ENCODE data around the gene TTC24. TPM values are rescaled to one million over a fixed set of nuclear protein-coding genes. Genes with fewer than 3 reads are reported as not detected.

Gene TTC24
- total and polyA plus RNA-seq, 10 of the 15 experiments (the other 5 are each of a cell fraction or from before 2014, with no cell fraction given): 0.05 to 6.4 (median 2.9) TPM; not detected in 1

- CTCF ChIA-PET: interaction anchor here (0.7 kb wide), 1 partner anchor 47 kb away, joined by 3 read pairs; no protein-coding TSS in a partner anchor
- BruUV-seq (replicated peaks): no TSS peak
- Histone ChIP-seq H3K79me2 (ENCODE audit: control insufficient read depth, insufficient read depth, low read length) (no peaks in the 10 kb centered on the region), H3K36me3 (ENCODE audit: control insufficient read depth in 2 of 2, insufficient read depth in 2 of 2, low read length in 1 of 2) (peaks cover 0 to 2% of the 10 kb centered on the region in 2 experiments; a peak in 3 of 4 replicates), H3K4me2 (ENCODE audit: control insufficient read depth, insufficient read depth) (no peak overlapping the region), H3K9me3 (replicated peaks; ENCODE audit: control insufficient read depth, insufficient read depth, low read length) (no peaks in the 10 kb centered on the region), H3K27me3 (replicated peaks in 1 of 2; ENCODE audit: control insufficient read depth in 2 of 2, insufficient read depth in 2 of 2, low read length in 1 of 2) (no peaks in the 10 kb centered on the region), H2AFZ (ENCODE audit: control insufficient read depth, low read depth, low read length) (no peak overlapping the region), H3K4me3 (no peak overlapping the region), H3K4me1 (ENCODE audit: control insufficient read depth, insufficient read depth, low read length) (no peaks in the 10 kb centered on the region), H3K9ac (ENCODE audit: control insufficient read depth, insufficient read depth, low read length) (no peak overlapping the region), H3K27ac (ENCODE audit: control insufficient read depth, insufficient read depth) (no peak overlapping the region), H4K20me1 (ENCODE audit: control insufficient read depth, insufficient read depth) (no peaks in the 10 kb centered on the region)
- DNase-seq (ENCODE audit: low read depth, low spot score) (no peak), ATAC-seq (no peak), FAIRE-seq (no peak)
- WGBS (ENCODE audit: insufficient coverage, insufficient replicate concordance, low lambda C conversion rate, missing lambda C conversion rate): 97% methylated on average over 2 of the region's 2 CpGs
- RAD21 ChIA-PET (ENCODE audit: unreplicated experiment): no interaction called here
- POLR2A ChIA-PET: no interaction called here
- TF ChIP-seq KAT2A (conservative IDR thresholded peaks at IDR 0.05; ENCODE audit: control insufficient read depth, low read depth, low read length): no peak
- no peak for TF ChIP-seq JUND (IDR thresholded peaks at IDR 0.05; ENCODE audit: low read depth, low read length)
- no peak for TF ChIP-seq KDM1A (IDR thresholded peaks at IDR 0.05; ENCODE audit: borderline replicate concordance)
- no peak for TF ChIP-seq ZSCAN29 (IDR thresholded peaks at IDR 0.05)
- TF ChIP-seq RBBP5 (conservative IDR thresholded peaks at IDR 0.05): no peak
- TF ChIP-seq BMI1 (IDR thresholded peaks at IDR 0.05; ENCODE audit: borderline replicate concordance): no peak
- no peak for TF ChIP-seq TCF12 (IDR thresholded peaks at IDR 0.05; ENCODE audit: low read depth, low read length)
- TF ChIP-seq, protein P1, sequence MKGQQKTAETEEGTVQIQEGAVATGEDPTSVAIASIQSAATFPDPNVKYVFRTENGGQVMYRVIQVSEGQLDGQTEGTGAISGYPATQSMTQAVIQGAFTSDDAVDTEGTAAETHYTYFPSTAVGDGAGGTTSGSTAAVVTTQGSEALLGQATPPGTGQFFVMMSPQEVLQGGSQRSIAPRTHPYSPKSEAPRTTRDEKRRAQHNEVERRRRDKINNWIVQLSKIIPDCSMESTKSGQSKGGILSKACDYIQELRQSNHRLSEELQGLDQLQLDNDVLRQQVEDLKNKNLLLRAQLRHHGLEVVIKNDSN (IDR thresholded peaks at IDR 0.05; ENCODE audit: borderline replicate concordance, extremely low read length, insufficient read depth, low read depth, low read length): no peak
- no peak for TF ChIP-seq ZNF24 (IDR thresholded peaks at IDR 0.05)
- TF ChIP-seq RAD21 (IDR thresholded peaks at IDR 0.05; ENCODE audit: insufficient read depth, low read depth, low read length): no peak
- TF ChIP-seq SP1 (IDR thresholded peaks at IDR 0.05; ENCODE audit: low read depth, low read length): no peak
- intact Hi-C loops (cut with micrococcal nuclease; ENCODE audit: unreplicated experiment) (no loop called here), in situ Hi-C loops (cut with MboI) (no loop called here)
- SMC1A ChIA-PET (ENCODE audit: uncharacterized antibody, unreplicated experiment): no interaction called here
Observed at GRCh38 chr1:156549390-156549789, 30.1 kb upstream of the TTC24 start.

All from GM12878 (cell line).